A673 (cell line): ENCODE measurements around the gene MICU1.

Experiments used
- EZH2 ChIP-seq: fragments of 200-600 bp; sonication (generic); IDR thresholded peaks from 2 replicates; pipeline ENCODE4 v1.6.1; 2017; ENCODE audit warnings: borderline replicate concordance, low read depth, mild to moderate bottlenecking, mixed read lengths, antibody characterized with exemption, low read length; ENCODE audit not compliant: poor library complexity, severe bottlenecking
- TF ChIP-seq, protein P1 (sequence below): fragments of 300-800, 200-600 bp; sonication (generic); conservative IDR thresholded peaks from 2 replicates; pipeline ENCODE4 v1.5.1; 2017; ENCODE audit warnings: low read depth, mild to moderate bottlenecking, antibody characterized with exemption, low read length, moderate library complexity, mixed read lengths

DNA sequence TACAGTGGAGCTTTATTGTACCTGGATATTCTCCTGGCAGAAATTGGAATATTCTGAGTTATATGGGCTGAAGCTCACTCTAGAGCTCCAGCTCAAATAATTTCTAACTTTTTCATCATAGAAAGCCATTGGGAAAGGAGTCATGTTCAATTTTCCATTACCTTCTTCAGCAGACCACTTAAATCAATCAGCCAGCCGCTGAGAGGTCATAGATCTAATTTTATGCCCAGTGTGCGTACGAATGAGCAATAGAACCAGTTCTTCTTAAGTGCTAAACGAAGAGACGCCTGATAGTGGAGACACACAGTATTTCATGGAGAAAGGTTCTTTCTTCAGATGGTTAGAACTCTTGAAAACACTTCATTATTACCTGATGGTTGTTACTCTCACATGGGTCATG lies 236.2 kb downstream of the MICU1 start:
- TF ChIP-seq, protein P1, sequence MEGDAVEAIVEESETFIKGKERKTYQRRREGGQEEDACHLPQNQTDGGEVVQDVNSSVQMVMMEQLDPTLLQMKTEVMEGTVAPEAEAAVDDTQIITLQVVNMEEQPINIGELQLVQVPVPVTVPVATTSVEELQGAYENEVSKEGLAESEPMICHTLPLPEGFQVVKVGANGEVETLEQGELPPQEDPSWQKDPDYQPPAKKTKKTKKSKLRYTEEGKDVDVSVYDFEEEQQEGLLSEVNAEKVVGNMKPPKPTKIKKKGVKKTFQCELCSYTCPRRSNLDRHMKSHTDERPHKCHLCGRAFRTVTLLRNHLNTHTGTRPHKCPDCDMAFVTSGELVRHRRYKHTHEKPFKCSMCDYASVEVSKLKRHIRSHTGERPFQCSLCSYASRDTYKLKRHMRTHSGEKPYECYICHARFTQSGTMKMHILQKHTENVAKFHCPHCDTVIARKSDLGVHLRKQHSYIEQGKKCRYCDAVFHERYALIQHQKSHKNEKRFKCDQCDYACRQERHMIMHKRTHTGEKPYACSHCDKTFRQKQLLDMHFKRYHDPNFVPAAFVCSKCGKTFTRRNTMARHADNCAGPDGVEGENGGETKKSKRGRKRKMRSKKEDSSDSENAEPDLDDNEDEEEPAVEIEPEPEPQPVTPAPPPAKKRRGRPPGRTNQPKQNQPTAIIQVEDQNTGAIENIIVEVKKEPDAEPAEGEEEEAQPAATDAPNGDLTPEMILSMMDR, result no peak
- TF ChIP-seq EZH2, result no peak
